Left lung (tissue), 10 donors: ENCODE measurements around the gene DOCK4. TPM values are rescaled to one million over a fixed set of nuclear protein-coding genes. Genes with fewer than 3 reads are reported as not detected.

Source experiments
- ATAC-seq: fragments of 200-7000 bp; cut with Tn5 transposase; one replicate; pipeline ENCODE4 v1.9.1; 2020; ENCODE audit warnings: moderate library complexity
- DNase-seq, 4 donors: peaks; one replicate each; pipeline ENCODE4 v3.0.0-alpha.2; 2013 to 2020
- H3K27ac ChIP-seq, 2 donors: fragments of 200-600 bp; sonication (generic) in 1 of 2; one replicate each; pipeline versions ENCODE4 v1.5.0 to v1.8.0; 2020 to 2021
- H3K27me3 ChIP-seq, 2 donors: fragments of 200-600 bp; sonication (generic) in 1 of 2; one replicate each; pipeline versions ENCODE4 v1.5.0 to v1.8.0; 2020 to 2021
- H3K36me3 ChIP-seq, 2 donors: fragments of 200-600 bp; sonication (generic) in 1 of 2; one replicate each; pipeline versions ENCODE4 v1.5.0 to v1.8.0; 2020 to 2021
- H3K4me1 ChIP-seq, 2 donors: fragments of 200-600 bp; one replicate each; pipeline ENCODE4 v1.8.0; 2021
- H3K4me3 ChIP-seq, 2 donors: fragments of 200-600 bp; sonication (generic) in 1 of 2; one replicate each; pipeline versions ENCODE4 v1.5.0 to v1.8.0; 2020 to 2021; ENCODE audit warnings: mild to moderate bottlenecking in 1 of 2
- H3K9me3 ChIP-seq, 2 donors: fragments of 200-600 bp; sonication (generic) in 1 of 2; one replicate each; pipeline versions ENCODE4 v1.5.0 to v1.8.0; 2020 to 2021
- CTCF ChIP-seq, 2 donors: fragments of 200-600 bp; sonication (generic) in 1 of 2; IDR thresholded peaks; one replicate each; pipeline versions ENCODE4 v1.5.0 to v1.8.0; 2021; ENCODE audit warnings: antibody characterized with exemption in 2 of 2
- intact Hi-C, 2 donors: fragments of 100-400 bp; cut with DNase I; formaldehyde crosslinking; loops; one replicate each; pipeline versions ENCODE4 v1.11.2 to v1.14.2; 2022
- polyA plus RNA-seq, 6 donors: library from polyadenylated mRNA; unstranded; fragments of 120-200 nt; gene quantifications; one replicate each; pipeline ENCODE4 v1.2.1, GENCODE V29; 2013; ENCODE audit not compliant: insufficient read length in 6 of 6
- total RNA-seq, 2 donors: library from RNA; stranded (reverse); fragmentation: NEBNext Ultra II Directional; extraction: Animal tissue kit (Norgen Biotek cat#: 25700); gene quantifications; one replicate each; pipeline ENCODE4 v1.2.1, GENCODE V29; 2021
- donor health status: DM: no; HTN: yes; CAD: no.
- donor health status: DM: no; HTN: no; CAD: no.

The DOCK4 gene
- total and polyA plus RNA-seq, 8 donors = 38.9 to 64.3 (median 52.5) TPM

- Histone ChIP-seq H3K27me3 (no peaks in the 10 kb centered on the region), H3K4me1 (no peaks in the 10 kb centered on the region), H3K27ac (no peak overlapping the region), H3K9me3 (no peaks in the 10 kb centered on the region), H3K4me3 (no peak overlapping the region), H3K36me3 (no peaks in the 10 kb centered on the region)
- no peak for ATAC-seq
- no peak for DNase-seq
- intact Hi-C loops = no loop called here
- no peak for TF ChIP-seq CTCF (IDR thresholded peaks at IDR 0.05)
These were observed 318.5 kb downstream of the DOCK4 start for GRCh38 chr7:111887734-111888133.

- no peaks in the 10 kb centered on the region for H3K9me3 ChIP-seq
- no peak overlapping the region for H3K4me3 ChIP-seq
- H3K27ac ChIP-seq = no peak overlapping the region
- H3K27me3 ChIP-seq = no peaks in the 10 kb centered on the region
- DNase-seq (no peak), ATAC-seq (no peak)
- H3K4me1 ChIP-seq = no peaks in the 10 kb centered on the region
- no peaks in the 10 kb centered on the region for H3K36me3 ChIP-seq
- intact Hi-C loops = no loop called here
- no peak for TF ChIP-seq CTCF (IDR thresholded peaks at IDR 0.05)
These were observed 320.0 kb downstream of the DOCK4 start for GRCh38 chr7:111886233-111886632.

GRCh38 chr7:111883241-111883640 lies 323.0 kb downstream of the DOCK4 start:
- Histone ChIP-seq H3K27me3 (no peaks in the 10 kb centered on the region), H3K4me1 (no peaks in the 10 kb centered on the region), H3K4me3 (no peak overlapping the region), H3K9me3 (no peaks in the 10 kb centered on the region), H3K27ac (no peak overlapping the region), H3K36me3 (no peaks in the 10 kb centered on the region)
- intact Hi-C loops = no loop called here
- no peak for TF ChIP-seq CTCF (IDR thresholded peaks at IDR 0.05)
- DNase-seq (no peak), ATAC-seq (no peak)

GRCh38 chr7:111878785-111879184 lies 327.4 kb downstream of the DOCK4 start:
- DNase-seq (no peak), ATAC-seq (no peak)
- intact Hi-C loops = no loop called here
- Histone ChIP-seq H3K9me3 (no peaks in the 10 kb centered on the region), H3K4me1 (peaks cover 0 to 5% of the 10 kb centered on the region in 2 donors), H3K4me3 (no peak overlapping the region), H3K27ac (no peak overlapping the region), H3K27me3 (no peaks in the 10 kb centered on the region), H3K36me3 (no peaks in the 10 kb centered on the region)
- no peak for TF ChIP-seq CTCF (IDR thresholded peaks at IDR 0.05)

- Histone ChIP-seq H3K4me1 (peaks cover 0 to 5% of the 10 kb centered on the region in 2 donors), H3K27me3 (no peaks in the 10 kb centered on the region), H3K27ac (no peak overlapping the region), H3K4me3 (no peak overlapping the region), H3K36me3 (no peaks in the 10 kb centered on the region), H3K9me3 (no peaks in the 10 kb centered on the region)
- no peak for DNase-seq
- TF ChIP-seq CTCF (IDR thresholded peaks at IDR 0.05) = no peak
- ATAC-seq = no peak
- intact Hi-C loops = no loop called here
These were observed 328.3 kb downstream of the DOCK4 start for GRCh38 chr7:111877931-111878330.
